A549 treated with RU486 at 1 μM for 4 hours (cell line): ENCODE results near the gene OR8B8. TPM values are rescaled to one million over a fixed set of nuclear protein-coding genes. Genes with fewer than 3 reads are reported as not detected.

Experiments used
- total RNA-seq: library from RNA; stranded (reverse); fragments of 200-300 nt; extraction: Qiagen RNA extraction; gene quantifications from 5 replicates; pipeline ENCODE4 v1.2.3, GENCODE V29; 2022; ENCODE audit warnings: low read depth

Gene OR8B8
- total RNA-seq, result not detected in 5 replicates

GRCh38 chr11:124445646-124446150 lies at the start of gene OR8B8:
TSS of gene OR8B8 (minus strand) at chr11:124445696. CDS start at chr11:124441085, 4,611 bp downstream.

DNA sequence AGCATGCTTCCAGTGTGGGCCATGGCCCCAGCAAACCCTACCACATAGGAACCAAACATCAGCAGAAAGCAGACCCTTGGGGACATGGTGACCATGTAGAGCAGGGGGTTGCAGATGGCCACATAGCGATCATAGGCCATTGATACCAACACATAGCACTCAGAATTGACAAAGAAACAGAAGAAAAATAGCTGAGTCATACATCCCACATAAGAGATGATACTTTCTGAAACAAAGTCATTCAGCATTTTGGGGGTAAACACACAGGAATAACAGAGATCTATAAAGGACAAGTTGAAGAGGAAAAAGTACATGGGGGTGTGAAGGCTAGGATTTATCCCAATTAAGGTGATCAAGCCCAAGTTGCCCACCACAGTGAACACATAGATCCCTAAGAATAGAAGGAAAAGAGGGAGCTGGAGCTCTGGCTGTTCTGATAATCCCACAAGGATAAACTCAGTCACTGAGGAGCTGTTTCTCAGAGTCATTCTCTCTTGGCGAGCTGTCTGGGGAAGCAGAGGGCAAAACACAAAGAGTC lies 21.0 kb downstream of the OR8B8 start, which contains the start of gene OR8B4:
Gene OR8B4, minus strand, starts transcription at position 488 of the 538 bp plus-strand sequence. Its CDS starts 0 bp downstream, at position 488.

GRCh38 chr11:124398924-124399323 lies 46.6 kb downstream of the OR8B8 start, which contains the start of gene OR8B3:
TSS of gene OR8B3 (minus strand) at chr11:124399024. CDS start at chr11:124397351, 1,673 bp downstream.

Other genes starting within 250 kb of the OR8B8 start
- gene OR8G1, start 204.6 kb downstream of the OR8B8 start, total RNA-seq, result not detected in 5 replicates
- not detected in 5 replicates for gene OR8G5, start 189.3 kb downstream of the OR8B8 start, total RNA-seq
- gene OR8D1, start 131.7 kb downstream of the OR8B8 start, total RNA-seq, result not detected in 5 replicates
- not detected in 5 replicates for gene OR8D2, start 125.5 kb downstream of the OR8B8 start, total RNA-seq
- not detected in 5 replicates for gene OR8B2, start 61.2 kb downstream of the OR8B8 start, total RNA-seq
- not detected in 5 replicates for gene OR8B3, start 46.7 kb downstream of the OR8B8 start, total RNA-seq
- gene OR8B4, start 20.8 kb downstream of the OR8B8 start, total RNA-seq, result not detected in 5 replicates
- gene OR8B12, start 98.0 kb upstream of the OR8B8 start, total RNA-seq, result not detected in 5 replicates
- not detected in 5 replicates for gene OR8A1, start 124.3 kb upstream of the OR8B8 start, total RNA-seq
- not detected in 5 replicates for gene PANX3, start 165.7 kb upstream of the OR8B8 start, total RNA-seq
- 15.3 to 22.0 TPM (median 16.6 TPM) in 5 replicates for gene TBRG1, start 177.2 kb upstream of the OR8B8 start, total RNA-seq
- gene SIAE, start 228.0 kb upstream of the OR8B8 start, total RNA-seq, result 11.7 to 15.4 TPM (median 14.0 TPM) in 5 replicates
- 16.4 to 29.5 TPM (median 20.7 TPM) in 5 replicates for gene SPA17, start 228.2 kb upstream of the OR8B8 start, total RNA-seq